NCI-H1105 (cell line): ENCODE data around the gene CUL7.
"Not testable (repeated sequence)": the region's sequence is repeated elsewhere in the genome, so short reads cannot be mapped to it uniquely, and the experiment has no call there.

Experiments used
- DNase-seq: peaks from one replicate; lab custom pipeline; 2025; lab: John Stamatoyannopoulos, UW

CUL7 gene

GRCh38 chr6:43014434-43014909, 39.2 kb downstream of the CUL7 start:
- DNase-seq: no peak

- DNase-seq: peak; percentile 100
Observed at GRCh38 chr6:43013843-43014433, 39.7 kb downstream of the CUL7 start, which contains the start of the genes KLHDC3 and MEA1. Gene KLHDC3 (plus strand): TSS chr6:43014249. CDS start chr6:43017193, 2,944 bp downstream. Gene MEA1 (minus strand): TSS chr6:43013946. CDS start chr6:43013813, 133 bp downstream.

DNA sequence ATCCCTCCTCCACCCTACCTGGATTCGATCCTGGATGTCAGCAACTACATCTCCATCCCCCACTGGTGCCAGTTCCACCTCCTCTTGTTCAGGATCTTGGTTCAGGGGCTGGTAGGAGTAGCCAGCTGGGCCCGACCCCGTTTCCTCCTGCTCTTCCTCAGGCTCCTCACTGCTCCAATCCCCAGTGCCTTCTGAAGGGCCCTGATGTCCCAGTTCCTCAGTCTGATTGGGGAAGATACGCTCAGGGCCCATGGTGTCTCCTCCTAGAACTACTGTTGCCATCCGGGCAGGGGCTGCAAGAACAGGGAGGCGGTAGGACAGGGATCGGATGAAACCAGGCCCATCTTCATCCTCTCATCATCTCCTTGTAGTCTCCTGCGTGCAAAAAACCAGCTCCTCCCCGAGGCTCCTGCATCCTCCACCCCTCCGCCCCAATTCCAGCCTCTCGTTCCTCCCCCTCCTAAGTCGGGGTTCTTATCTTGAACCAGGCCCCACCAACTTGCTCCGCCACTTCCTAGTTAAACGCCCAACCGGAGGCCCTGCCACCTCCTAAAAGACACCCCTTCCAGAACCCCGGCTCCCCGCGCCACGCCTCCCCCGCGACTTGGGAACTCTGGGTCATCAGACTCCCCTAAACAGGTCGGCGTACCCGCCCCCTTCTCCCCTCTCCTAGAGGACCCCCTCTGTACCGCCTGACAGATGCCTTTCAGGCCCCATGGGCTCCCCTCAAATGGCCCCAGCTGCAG, 40.4 kb downstream of the CUL7 start:
- no peak for DNase-seq

- DNase-seq: no peak
Observed at GRCh38 chr6:43012364-43012763, 41.3 kb downstream of the CUL7 start.

GRCh38 chr6:43011207-43011606, 42.4 kb downstream of the CUL7 start:
- DNase-seq: no peak

- DNase-seq: no peak
Observed at GRCh38 chr6:43009124-43009523, 44.5 kb downstream of the CUL7 start.

DNA sequence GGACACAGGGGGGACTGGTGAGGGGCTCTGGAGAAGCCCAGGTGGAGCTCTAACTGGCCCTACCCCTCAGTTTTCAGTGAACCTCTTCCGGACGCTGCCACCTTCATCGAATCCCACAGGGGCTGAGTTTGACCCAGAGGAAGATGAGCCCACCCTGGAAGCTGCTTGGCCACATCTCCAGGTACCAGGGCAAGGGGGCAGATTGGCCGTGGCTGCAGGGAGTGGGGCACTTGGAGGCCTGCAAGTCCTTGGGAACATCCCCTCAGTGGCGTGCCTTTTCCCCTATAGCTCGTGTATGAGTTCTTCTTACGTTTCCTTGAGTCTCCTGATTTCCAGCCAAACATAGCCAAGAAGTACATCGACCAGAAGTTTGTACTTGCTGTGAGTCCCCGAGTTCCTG, 46.5 kb downstream of the CUL7 start:
- DNase-seq: no peak

DNA sequence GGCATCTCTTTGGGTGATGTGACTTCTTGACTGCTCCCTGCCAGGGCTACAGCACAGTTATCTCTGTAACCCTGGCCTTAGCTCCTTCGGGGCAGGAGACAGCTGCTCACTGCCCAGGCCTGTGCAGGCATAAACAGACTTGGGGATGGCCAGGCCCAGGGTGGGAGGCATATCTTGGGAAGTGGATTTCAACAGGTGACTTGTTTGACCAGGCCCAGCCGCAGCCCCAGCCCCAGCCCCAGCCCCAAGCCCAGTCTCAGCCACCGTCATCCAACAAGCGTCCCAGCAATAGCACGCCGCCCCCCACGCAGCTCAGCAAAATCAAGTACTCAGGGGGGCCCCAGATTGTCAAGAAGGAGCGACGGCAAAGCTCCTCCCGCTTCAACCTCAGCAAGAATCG, 47.4 kb downstream of the CUL7 start:
- no peak for DNase-seq

- no peak for DNase-seq
Observed at GRCh38 chr6:43005844-43006243, 47.8 kb downstream of the CUL7 start.

- DNase-seq: no peak
Observed at GRCh38 chr6:43001843-43002242, 51.8 kb downstream of the CUL7 start.

DNA sequence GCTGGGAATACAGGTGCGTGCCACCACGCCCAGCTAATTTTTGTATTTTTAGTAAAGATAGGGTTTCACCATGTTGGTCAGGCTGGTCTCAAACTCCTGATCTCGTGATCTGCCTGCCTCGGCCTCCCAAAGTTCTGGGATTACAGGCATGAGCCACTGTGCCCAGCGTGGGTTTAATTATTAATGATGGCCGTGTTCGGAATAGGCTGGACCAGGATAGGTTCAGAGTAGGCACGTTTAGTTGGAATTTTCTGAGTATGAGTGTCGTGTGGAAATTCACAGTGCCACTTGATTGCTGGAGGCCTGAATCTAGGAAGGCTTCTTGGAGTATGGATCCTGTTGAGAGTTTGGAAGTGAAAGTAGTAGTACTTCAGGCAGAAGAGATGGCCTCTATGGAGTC, 55.4 kb downstream of the CUL7 start:
- DNase-seq: not testable (repeated sequence)

GRCh38 chr6:42996513-42996912, 57.1 kb downstream of the CUL7 start:
- DNase-seq: no peak

DNA sequence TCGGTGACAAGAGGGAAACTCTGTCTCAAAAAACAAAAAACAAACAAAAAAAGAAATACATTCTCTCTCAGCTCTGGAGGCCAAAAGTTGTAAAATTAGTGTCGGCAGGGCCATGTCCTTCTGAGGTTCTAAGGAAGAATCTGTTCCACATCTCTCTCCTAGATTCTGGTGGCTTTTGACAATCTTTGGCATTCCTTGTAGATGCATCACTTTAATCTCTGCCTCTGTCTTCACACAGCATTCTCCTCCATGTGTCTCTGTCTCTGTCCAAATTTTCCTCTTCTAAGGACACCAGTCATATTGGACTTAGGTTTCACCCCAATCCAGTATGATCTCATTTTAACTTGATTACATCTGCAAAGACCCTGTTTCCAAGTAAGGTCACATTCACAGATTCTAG, 60.2 kb downstream of the CUL7 start:
- DNase-seq: no peak

DNA sequence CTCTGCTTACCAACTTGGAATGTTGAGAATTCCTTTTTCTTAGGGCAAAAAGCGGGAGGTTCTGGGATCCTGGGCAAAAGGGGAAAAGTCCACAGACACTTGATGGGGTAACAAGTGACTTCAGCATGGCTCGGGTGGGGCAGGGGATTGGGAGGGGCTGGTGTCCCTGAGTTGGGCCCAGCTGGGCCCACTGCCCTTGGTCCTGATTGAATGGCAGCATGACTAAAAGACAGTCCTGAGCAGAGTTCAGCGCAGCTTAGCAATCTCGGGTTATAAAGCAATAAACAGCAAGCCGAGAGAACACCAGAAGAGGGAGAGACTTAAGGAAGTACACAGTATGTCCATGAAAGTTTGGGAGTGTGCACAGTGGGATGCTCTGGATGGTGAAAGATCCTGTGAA, 63.7 kb downstream of the CUL7 start:
- no peak for DNase-seq

DNA sequence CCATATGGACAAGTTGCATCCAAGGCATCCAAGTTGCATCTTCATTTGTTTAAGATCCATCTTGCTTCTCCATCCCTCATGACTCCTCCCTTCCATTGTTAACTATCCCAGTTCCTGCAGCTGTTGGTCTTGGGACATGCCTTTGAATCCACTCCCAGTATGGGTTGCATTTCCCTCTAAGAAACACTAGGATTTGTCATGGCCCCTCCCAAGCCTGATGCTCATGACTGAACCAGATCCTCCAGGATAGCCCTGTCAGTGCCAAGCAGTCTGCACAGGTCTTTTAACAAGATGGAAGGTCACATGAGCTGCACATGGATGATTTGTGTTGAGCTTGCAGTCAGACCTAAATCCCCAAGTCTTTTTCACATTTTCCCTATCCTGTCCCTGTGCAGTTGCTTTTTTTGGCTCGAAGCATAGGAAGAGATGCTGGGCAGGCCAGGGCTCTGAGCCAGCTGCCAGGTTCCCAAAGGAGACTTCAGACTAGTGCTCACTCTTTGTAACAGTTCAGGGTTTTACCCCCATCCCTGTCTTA, 65.1 kb downstream of the CUL7 start:
- DNase-seq: no peak
